ENCODE results near the gene TCERG1L. TPM values are rescaled to one million over a fixed set of nuclear protein-coding genes. Genes with fewer than 3 reads are reported as not detected.

Gene TCERG1L
- total RNA-seq, 2 experiments from 2014 or later = 0.06 TPM; not detected in 1

DNA sequence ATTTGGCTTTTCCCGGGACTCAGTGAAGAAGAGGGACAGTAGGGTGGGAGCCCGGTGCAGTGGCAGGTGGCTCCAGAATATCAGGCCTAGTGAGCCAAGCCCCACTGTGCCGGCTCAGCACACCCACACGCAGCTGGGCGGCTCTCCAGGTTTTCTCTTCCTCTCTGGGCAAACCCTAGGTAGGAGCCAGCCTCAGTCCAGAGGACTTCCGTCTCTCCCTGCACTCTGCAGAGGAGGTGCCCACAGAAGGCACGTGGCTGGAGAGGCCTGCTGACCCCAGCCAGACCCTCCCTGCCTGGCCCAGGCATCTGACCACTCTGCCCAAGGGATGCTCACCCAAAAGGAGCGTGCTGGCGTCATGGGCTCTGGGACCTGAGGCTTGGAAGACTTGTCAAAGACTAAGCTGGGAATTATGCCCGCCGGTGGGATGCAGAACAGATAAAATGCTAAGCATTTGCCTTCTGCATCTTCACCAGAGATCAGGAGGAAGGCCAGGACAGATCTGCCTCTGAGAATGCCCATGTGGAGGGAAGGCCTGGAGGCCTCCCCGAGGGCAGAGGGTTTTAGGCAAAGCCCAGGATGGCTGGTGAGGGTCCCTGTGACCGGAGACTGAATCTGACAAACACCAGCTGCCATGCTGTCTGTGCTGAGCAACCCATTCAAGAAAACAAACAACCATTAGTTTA, 40.2 kb downstream of the TCERG1L start:
- no peaks in the 10 kb centered on the region for H3K36me3 Mint-ChIP-seq (ENCODE audit: low read depth)
- POLR2A ChIA-PET = no interaction called here
- intact Hi-C loops (cut with DNase I, micrococcal nuclease) = no loop called here

DNA sequence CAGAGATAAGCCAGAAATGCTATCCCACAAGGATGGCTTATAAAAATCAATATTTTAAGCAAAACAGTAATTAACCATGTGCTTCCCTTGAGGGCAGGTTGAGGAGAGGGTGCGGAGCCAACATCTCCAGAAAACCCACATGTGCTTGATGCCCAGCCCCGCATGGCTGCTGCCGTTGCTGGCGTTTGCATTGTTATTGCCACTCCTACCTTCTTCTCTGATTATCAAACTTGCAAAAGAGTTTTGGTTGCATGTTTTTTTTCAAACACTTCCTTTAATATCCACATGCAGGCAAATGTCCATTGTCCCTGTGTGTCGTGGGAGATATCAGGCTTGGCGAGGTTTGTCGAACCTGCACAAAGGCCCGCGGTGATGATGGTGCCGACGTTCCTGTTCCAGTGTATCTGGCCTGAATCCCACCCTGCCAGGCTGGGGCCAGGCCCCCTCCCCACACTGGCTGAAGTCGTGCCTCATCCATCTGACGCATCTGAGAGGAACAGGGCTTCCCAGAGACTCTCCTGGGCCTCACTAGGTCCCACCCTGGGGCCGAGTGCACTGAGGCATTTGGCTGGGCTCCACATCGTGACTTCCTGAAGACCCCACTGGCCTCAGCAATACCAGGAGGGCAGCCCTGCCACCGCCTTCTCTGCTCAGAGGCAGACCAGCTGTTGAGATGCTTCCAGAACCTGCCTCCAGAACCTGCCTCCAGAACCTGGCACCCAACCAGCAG, 40.9 kb downstream of the TCERG1L start:
- Mint-ChIP-seq H3K27me3 (no peaks in the 10 kb centered on the region), H3K9me3 (no peaks in the 10 kb centered on the region), H3K27ac (no peak overlapping the region), H3K36me3 (ENCODE audit: low read depth) (no peaks in the 10 kb centered on the region), H3K4me1 (ENCODE audit: low read depth) (no peaks in the 10 kb centered on the region), H3K4me3 (no peak overlapping the region)
- CTCF ChIA-PET = no interaction called here
- no peaks in the 10 kb centered on the region for H3K4me1 ChIP-seq (ENCODE audit: insufficient read depth, low read length)
- intact Hi-C loops (cut with DNase I, micrococcal nuclease) = no loop called here
- DNase-seq = no peak
- ATAC-seq (ENCODE audit: poor library complexity) = no peak
- peaks cover 0 to 39% of the 10 kb centered on the region in 2 experiments for H3K9me3 ChIP-seq (ENCODE audit: control insufficient read depth in 1 of 2, insufficient read depth in 1 of 2, low read length in 2 of 2)
- POLR2A ChIA-PET = no interaction called here
- TF ChIP-seq, protein P1, sequence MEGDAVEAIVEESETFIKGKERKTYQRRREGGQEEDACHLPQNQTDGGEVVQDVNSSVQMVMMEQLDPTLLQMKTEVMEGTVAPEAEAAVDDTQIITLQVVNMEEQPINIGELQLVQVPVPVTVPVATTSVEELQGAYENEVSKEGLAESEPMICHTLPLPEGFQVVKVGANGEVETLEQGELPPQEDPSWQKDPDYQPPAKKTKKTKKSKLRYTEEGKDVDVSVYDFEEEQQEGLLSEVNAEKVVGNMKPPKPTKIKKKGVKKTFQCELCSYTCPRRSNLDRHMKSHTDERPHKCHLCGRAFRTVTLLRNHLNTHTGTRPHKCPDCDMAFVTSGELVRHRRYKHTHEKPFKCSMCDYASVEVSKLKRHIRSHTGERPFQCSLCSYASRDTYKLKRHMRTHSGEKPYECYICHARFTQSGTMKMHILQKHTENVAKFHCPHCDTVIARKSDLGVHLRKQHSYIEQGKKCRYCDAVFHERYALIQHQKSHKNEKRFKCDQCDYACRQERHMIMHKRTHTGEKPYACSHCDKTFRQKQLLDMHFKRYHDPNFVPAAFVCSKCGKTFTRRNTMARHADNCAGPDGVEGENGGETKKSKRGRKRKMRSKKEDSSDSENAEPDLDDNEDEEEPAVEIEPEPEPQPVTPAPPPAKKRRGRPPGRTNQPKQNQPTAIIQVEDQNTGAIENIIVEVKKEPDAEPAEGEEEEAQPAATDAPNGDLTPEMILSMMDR (IDR thresholded peaks at IDR 0.05) = no peak
- H3K4me3 ChIP-seq (ENCODE audit: low read length) = no peak overlapping the region
- peaks cover 0 to 3% of the 10 kb centered on the region in 2 experiments for H3K27me3 ChIP-seq (ENCODE audit: control insufficient read depth in 1 of 2, insufficient read depth in 2 of 2, low read length in 2 of 2)
- no peak overlapping the region for H3K27ac ChIP-seq (ENCODE audit: low read depth in 1 of 2, low read length in 2 of 2)
- H3K36me3 ChIP-seq (ENCODE audit: insufficient read depth, low read length) = no peaks in the 10 kb centered on the region

More for the DNA sequence above, 40.2 kb downstream of the TCERG1L start:
- no peak overlapping the region for H3K4me3 Mint-ChIP-seq
- H3K9me3 ChIP-seq (ENCODE audit: control insufficient read depth in 1 of 2, insufficient read depth in 1 of 2, low read length in 2 of 2) = peaks cover 0 to 39% of the 10 kb centered on the region in 2 experiments
- H3K27ac Mint-ChIP-seq = no peak overlapping the region
- ATAC-seq (ENCODE audit: poor library complexity) = no peak
- no peaks in the 10 kb centered on the region for H3K36me3 ChIP-seq (ENCODE audit: insufficient read depth, low read length)
- TF ChIP-seq, protein P1 (IDR thresholded peaks at IDR 0.05) = no peak
- CTCF ChIA-PET = no interaction called here
- no peak for DNase-seq
- peaks cover 0 to 3% of the 10 kb centered on the region in 2 experiments for H3K27me3 ChIP-seq (ENCODE audit: control insufficient read depth in 1 of 2, insufficient read depth in 2 of 2, low read length in 2 of 2)
- H3K27me3 Mint-ChIP-seq = no peaks in the 10 kb centered on the region
- no peaks in the 10 kb centered on the region for H3K4me1 Mint-ChIP-seq (ENCODE audit: low read depth)
- H3K4me3 ChIP-seq (ENCODE audit: low read length) = no peak overlapping the region
- no peaks in the 10 kb centered on the region for H3K9me3 Mint-ChIP-seq
- no peaks in the 10 kb centered on the region for H3K4me1 ChIP-seq (ENCODE audit: insufficient read depth, low read length)
- no peak overlapping the region for H3K27ac ChIP-seq (ENCODE audit: low read depth in 1 of 2, low read length in 2 of 2)

DNA sequence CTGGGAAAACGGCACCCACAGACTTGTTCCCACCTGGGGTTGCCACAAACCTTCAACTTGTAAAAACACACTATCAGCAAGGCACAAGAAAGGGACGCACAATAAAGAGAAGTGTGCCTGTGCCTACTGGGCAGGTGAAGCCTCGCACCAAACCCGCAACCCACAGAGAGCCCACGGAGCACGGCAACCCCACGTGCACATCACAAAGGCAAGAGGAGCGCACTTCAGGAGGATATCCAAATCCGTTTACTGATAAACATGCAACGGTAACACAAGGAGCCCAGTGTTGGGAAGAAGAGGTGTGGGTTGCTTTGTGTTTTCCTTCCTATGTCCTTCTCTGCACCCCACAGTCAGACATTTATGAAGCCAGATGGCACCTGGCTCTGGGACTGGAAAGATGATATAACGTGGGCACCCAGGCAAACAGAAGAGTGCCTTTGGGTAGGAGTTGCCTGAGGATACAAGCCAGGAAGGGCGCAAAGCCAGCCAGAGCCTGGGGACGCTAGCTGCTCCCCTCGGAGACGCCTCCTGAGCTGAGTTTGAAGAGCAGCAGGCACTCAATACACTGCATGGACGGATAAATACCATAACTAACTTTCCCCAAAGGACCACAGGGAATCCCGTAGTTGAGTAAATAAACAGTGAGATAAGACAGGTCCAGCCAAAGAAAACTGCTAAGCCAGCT, 41.6 kb downstream of the TCERG1L start:
- no peaks in the 10 kb centered on the region for H3K27me3 Mint-ChIP-seq
- CTCF ChIA-PET = no interaction called here
- H3K36me3 Mint-ChIP-seq (ENCODE audit: low read depth) = no peaks in the 10 kb centered on the region
- H3K9me3 Mint-ChIP-seq = no peaks in the 10 kb centered on the region
- H3K27ac Mint-ChIP-seq = no peak overlapping the region
- TF ChIP-seq, protein P1 (IDR thresholded peaks at IDR 0.05) = no peak
- Histone ChIP-seq H3K9me3 (ENCODE audit: control insufficient read depth in 1 of 2, insufficient read depth in 1 of 2, low read length in 2 of 2) (peaks cover 0 to 37% of the 10 kb centered on the region in 2 experiments), H3K4me3 (ENCODE audit: low read length) (no peak overlapping the region), H3K4me1 (ENCODE audit: insufficient read depth, low read length) (no peaks in the 10 kb centered on the region), H3K36me3 (ENCODE audit: insufficient read depth, low read length) (no peaks in the 10 kb centered on the region), H3K27ac (ENCODE audit: low read depth in 1 of 2, low read length in 2 of 2) (no peak overlapping the region), H3K27me3 (ENCODE audit: control insufficient read depth in 1 of 2, insufficient read depth in 2 of 2, low read length in 2 of 2) (peaks cover 0 to 3% of the 10 kb centered on the region in 2 experiments)
- POLR2A ChIA-PET = no interaction called here
- no peak overlapping the region for H3K4me3 Mint-ChIP-seq
- intact Hi-C loops (cut with DNase I, micrococcal nuclease) = no loop called here
- no peaks in the 10 kb centered on the region for H3K4me1 Mint-ChIP-seq (ENCODE audit: low read depth)
- no peak for DNase-seq
- no peak for ATAC-seq (ENCODE audit: poor library complexity)

Measured in CD4-positive, alpha-beta T cell (primary cell).